ENCODE measurements around the gene MS4A2.
"Not testable (repeated sequence)": the region's sequence is repeated elsewhere in the genome, so short reads cannot be mapped to it uniquely, and the experiment has no call there.

MS4A2 gene

GRCh38 chr11:60101368-60101767 lies 12.9 kb downstream of the MS4A2 start:
- not testable (repeated sequence) for DNase-seq (ENCODE audit: low spot score)

- not testable (repeated sequence) for DNase-seq (ENCODE audit: low spot score)
These were observed 16.1 kb downstream of the MS4A2 start for GRCh38 chr11:60104471-60105115.

GRCh38 chr11:60108631-60109030 lies 20.2 kb downstream of the MS4A2 start:
- not testable (repeated sequence) for DNase-seq (ENCODE audit: low spot score)

GRCh38 chr11:60111793-60112192 lies 23.3 kb downstream of the MS4A2 start:
- no peak for DNase-seq (ENCODE audit: low spot score)

GRCh38 chr11:60116996-60117790 lies 28.7 kb downstream of the MS4A2 start:
- DNase-seq (ENCODE audit: low spot score), result no peak

- DNase-seq (ENCODE audit: low spot score), result no peak
These were observed 29.9 kb downstream of the MS4A2 start for GRCh38 chr11:60118338-60118737.

- no peak for DNase-seq (ENCODE audit: low spot score)
These were observed 31.2 kb downstream of the MS4A2 start for GRCh38 chr11:60119710-60120109.

GRCh38 chr11:60121264-60121663 lies 32.8 kb downstream of the MS4A2 start:
- DNase-seq (ENCODE audit: low spot score), result no peak

GRCh38 chr11:60122414-60123036 lies 34.1 kb downstream of the MS4A2 start:
- DNase-seq (ENCODE audit: low spot score), result no peak

- no peak for DNase-seq (ENCODE audit: low spot score)
These were observed 36.5 kb downstream of the MS4A2 start for GRCh38 chr11:60124802-60125432.

- no peak for DNase-seq (ENCODE audit: low spot score)
These were observed 37.6 kb downstream of the MS4A2 start for GRCh38 chr11:60125956-60126585.

- no peak for DNase-seq (ENCODE audit: low spot score)
These were observed 38.9 kb downstream of the MS4A2 start for GRCh38 chr11:60127311-60127811.

GRCh38 chr11:60128376-60128775 lies 39.9 kb downstream of the MS4A2 start:
- no peak for DNase-seq (ENCODE audit: low spot score)

GRCh38 chr11:60128866-60129265 lies 40.4 kb downstream of the MS4A2 start:
- not testable (repeated sequence) for DNase-seq (ENCODE audit: low spot score)

GRCh38 chr11:60129853-60130252 lies 41.4 kb downstream of the MS4A2 start:
- DNase-seq (ENCODE audit: low spot score), result no peak

GRCh38 chr11:60130496-60130895 lies 42.0 kb downstream of the MS4A2 start:
- DNase-seq (ENCODE audit: low spot score), result peak; percentile 65

- no peak for DNase-seq (ENCODE audit: low spot score)
These were observed 43.4 kb downstream of the MS4A2 start for GRCh38 chr11:60131912-60132311.

GRCh38 chr11:60133917-60134316 lies 45.5 kb downstream of the MS4A2 start:
- no peak for DNase-seq (ENCODE audit: low spot score)

- DNase-seq (ENCODE audit: low spot score), result no peak
These were observed 55.3 kb downstream of the MS4A2 start for GRCh38 chr11:60143768-60144167.

- DNase-seq (ENCODE audit: low spot score), result no peak
These were observed 57.2 kb downstream of the MS4A2 start for GRCh38 chr11:60145677-60146076.
